K562 (cell line): Measurements from ENCODE around the gene GEMIN4. TPM values are rescaled to one million over a fixed set of nuclear protein-coding genes. Genes with fewer than 3 reads are reported as not detected.

Experiments
- BMI1 ChIP-seq: fragments of 150-350 bp; IDR thresholded peaks from 2 replicates; pipeline ENCODE4 v1.6.1; 2014; ENCODE audit warnings: low read length
- ELK1 ChIP-seq: sonication (generic); formaldehyde crosslinking; IDR thresholded peaks from 2 replicates; pipeline ENCODE4 v1.8.1; 2022; ENCODE audit warnings: missing genetic modification reagents
- PATZ1 ChIP-seq: fragments of 250-450 bp; sonication (Bioruptor Pico); IDR thresholded peaks from 2 replicates; pipeline ENCODE4 v1.5.0; 2020; ENCODE audit warnings: mild to moderate bottlenecking, borderline replicate concordance
- RFX5 ChIP-seq: IDR thresholded peaks from 2 replicates; pipeline ENCODE4 v1.6.1; 2011; ENCODE audit warnings: low read depth, mild to moderate bottlenecking, improper control_type of control experiment, low read length
- ZNF318 ChIP-seq, 2 experiments: fragments of 450-650 bp; IDR thresholded peaks; 2 replicates each; pipeline ENCODE4 v1.6.1; 2016; ENCODE audit warnings: mild to moderate bottlenecking in 2 of 2, borderline replicate concordance in 1 of 2, low read depth in 1 of 2, moderate library complexity in 1 of 2
- ZNF407 ChIP-seq: fragments of 450-650 bp; IDR thresholded peaks from 2 replicates; pipeline ENCODE4 v1.6.1; 2016; ENCODE audit warnings: low read depth
- polyA plus RNA-seq, 8 experiments: library from polyadenylated mRNA; depleted of rRNA in 4 of 8; stranded (reverse) in 5 of 8; unstranded in 3 of 8; fragments of >200 nt; fragmentation: Nextera tagmentation in 2 of 8; fragmentation: Illumina TruSeq in 1 of 8; extraction: Ambion mirVana in 2 of 8; extraction: Trizol in 1 of 8; gene quantifications; 2 replicates each; pipeline versions ENCODE4 v1.2.1 to v1.2.3, GENCODE V29; 2011 to 2014; ENCODE audit warnings: inconsistent platforms in 1 of 8, missing spikeins in 1 of 8
- total RNA-seq, 7 experiments: library from RNA; depleted of rRNA in 6 of 7; stranded (reverse); fragments of >200 nt in 6 of 7; fragmentation: Illumina TruSeq in 2 of 7; extraction: Trizol in 2 of 7; gene quantifications; 2 replicates each; pipeline versions ENCODE4 v1.2.1 to v1.2.3, GENCODE V29; 2011 to 2021; ENCODE audit warnings: low replicate concordance in 1 of 7

The GEMIN4 gene
- total and polyA plus RNA-seq, 9 of the 15 experiments (the other 6 are each of a cell fraction or from before 2014, with no cell fraction given), result 1.8 to 42.5 (median 10.8) TPM

GRCh38 chr17:726271-726919 is 25.7 kb downstream of the GEMIN4 start (continued):
- TF ChIP-seq ZNF318 (IDR thresholded peaks at IDR 0.05; ENCODE audit: borderline replicate concordance in 1 of 2, low read depth in 1 of 2) (no peak), ZNF407 (no peak), PATZ1 (CRISPR knock-in tag) (no peak), ELK1 (no peak), RFX5 (no peak), BMI1 (no peak)
